OCI-LY7 (cell line): ENCODE data around the gene WAS.

Experiments used
- EZH2phosphoT487 ChIP-seq: fragments of 200-600 bp; sonication (generic); IDR thresholded peaks from 2 replicates; pipeline ENCODE4 v1.6.1; 2018; ENCODE audit warnings: low read depth, borderline replicate concordance, mild to moderate bottlenecking, mixed run types, antibody characterized with exemption, low read length, moderate library complexity, mixed read lengths
- TF ChIP-seq, protein P1 (sequence below): fragments of 200-600 bp; sonication (generic); conservative IDR thresholded peaks from 2 replicates; pipeline ENCODE4 v1.5.1; 2014; ENCODE audit warnings: mild to moderate bottlenecking, antibody characterized with exemption, low read length, moderate library complexity, mixed read lengths

DNA sequence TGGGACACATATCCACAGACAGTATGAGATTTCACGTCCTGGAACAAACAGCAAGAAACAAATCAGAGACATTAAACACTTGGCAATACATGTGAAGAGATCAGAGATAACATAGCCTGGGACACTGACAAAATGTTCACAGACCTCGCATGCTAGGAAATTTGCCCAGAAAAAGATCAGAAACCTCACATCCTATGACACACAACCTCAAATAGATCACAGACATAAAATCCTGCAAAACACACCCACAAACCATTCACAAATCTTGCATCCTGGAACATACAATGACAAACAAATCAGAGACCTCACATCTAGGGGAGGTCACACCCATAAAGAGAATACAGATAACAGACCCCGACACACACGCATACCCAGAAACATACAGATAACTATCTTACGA, 31.0 kb downstream of the WAS start:
- TF ChIP-seq, protein P1, sequence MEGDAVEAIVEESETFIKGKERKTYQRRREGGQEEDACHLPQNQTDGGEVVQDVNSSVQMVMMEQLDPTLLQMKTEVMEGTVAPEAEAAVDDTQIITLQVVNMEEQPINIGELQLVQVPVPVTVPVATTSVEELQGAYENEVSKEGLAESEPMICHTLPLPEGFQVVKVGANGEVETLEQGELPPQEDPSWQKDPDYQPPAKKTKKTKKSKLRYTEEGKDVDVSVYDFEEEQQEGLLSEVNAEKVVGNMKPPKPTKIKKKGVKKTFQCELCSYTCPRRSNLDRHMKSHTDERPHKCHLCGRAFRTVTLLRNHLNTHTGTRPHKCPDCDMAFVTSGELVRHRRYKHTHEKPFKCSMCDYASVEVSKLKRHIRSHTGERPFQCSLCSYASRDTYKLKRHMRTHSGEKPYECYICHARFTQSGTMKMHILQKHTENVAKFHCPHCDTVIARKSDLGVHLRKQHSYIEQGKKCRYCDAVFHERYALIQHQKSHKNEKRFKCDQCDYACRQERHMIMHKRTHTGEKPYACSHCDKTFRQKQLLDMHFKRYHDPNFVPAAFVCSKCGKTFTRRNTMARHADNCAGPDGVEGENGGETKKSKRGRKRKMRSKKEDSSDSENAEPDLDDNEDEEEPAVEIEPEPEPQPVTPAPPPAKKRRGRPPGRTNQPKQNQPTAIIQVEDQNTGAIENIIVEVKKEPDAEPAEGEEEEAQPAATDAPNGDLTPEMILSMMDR = no peak
- TF ChIP-seq EZH2phosphoT487 = no peak
